Upper lobe of left lung (tissue), 6 donors: Measurements from ENCODE around the gene DYNLT2. TPM values are rescaled to one million over a fixed set of nuclear protein-coding genes. Genes with fewer than 3 reads are reported as not detected.
A peak's percentile ranks its signal among the peaks of the same experiment; 100 is the strongest.

Experiments
- ATAC-seq, 2 donors: fragments of 200-7000 bp; cut with Tn5 transposase; one replicate each; pipeline ENCODE4 v1.9.1; 2022; ENCODE audit warnings: mild to moderate bottlenecking in 2 of 2, moderate library complexity in 2 of 2; ENCODE audit not compliant: low FRiP score in 2 of 2
- DNase-seq, 2 donors: peaks; one replicate each; pipeline ENCODE4 v3.0.0-alpha.2; 2019 to 2020
- H3K27ac ChIP-seq, 4 donors: fragments of 200-600 bp; sonication (generic); one replicate each; pipeline ENCODE4 v1.5.1; 2016 to 2019
- H3K27me3 ChIP-seq, 4 donors: fragments of 200-600 bp; sonication (generic); one replicate each; pipeline ENCODE4 v1.5.1; 2017 to 2019
- H3K36me3 ChIP-seq, 4 donors: fragments of 200-600 bp; sonication (generic); one replicate each; pipeline ENCODE4 v1.5.1; 2016 to 2019
- H3K4me1 ChIP-seq, 4 donors: fragments of 200-600 bp; sonication (generic); one replicate each; pipeline ENCODE4 v1.5.1; 2018 to 2019
- H3K4me3 ChIP-seq, 4 donors: fragments of 200-600 bp; sonication (generic); one replicate each; pipeline ENCODE4 v1.5.1; 2017 to 2019; ENCODE audit warnings: mild to moderate bottlenecking in 2 of 4, moderate library complexity in 1 of 4
- H3K9me3 ChIP-seq, 4 donors: fragments of 200-600 bp; sonication (generic); one replicate each; pipeline ENCODE4 v1.5.1; 2018 to 2019
- EP300 ChIP-seq, 4 donors: sonication (generic); formaldehyde crosslinking; IDR thresholded peaks; one replicate each; pipeline ENCODE4 v1.5.1; 2017; ENCODE audit warnings: antibody characterized with exemption in 4 of 4, control low read depth in 2 of 4
- POLR2A ChIP-seq, 4 donors: fragments of 450-650 bp; IDR thresholded peaks; one replicate each; pipeline ENCODE4 v1.5.1; 2016 to 2017; ENCODE audit warnings: antibody characterized with exemption in 4 of 4, mild to moderate bottlenecking in 2 of 4
- POLR2AphosphoS5 ChIP-seq, 2 donors: sonication (generic); formaldehyde crosslinking; IDR thresholded peaks; one replicate each; pipeline ENCODE4 v1.5.1; 2017; ENCODE audit warnings: antibody characterized with exemption in 2 of 2
- WGBS, 2 donors: methylation state at CpG; one replicate each; pipeline ENCODE4 v1.1.5; 2017 to 2018; 5-methylcytosine and 5-hydroxymethylcytosine counted together
- total RNA-seq, 6 donors: library from RNA; depleted of rRNA in 4 of 6; stranded (reverse); fragments of >200 nt in 4 of 6; gene quantifications; one replicate each; pipeline versions ENCODE4 v1.1.0 to v1.2.1, GENCODE V29; 2016 to 2021
- TF ChIP-seq, protein P1 (sequence below), 6 experiments: fragments of 450-650 bp in 4 of 6; fragments of 200-600 bp in 2 of 6; sonication (generic) in 2 of 6; IDR thresholded peaks; one replicate each; pipeline ENCODE4 v1.5.1; 2016 to 2019; ENCODE audit warnings: antibody characterized with exemption in 6 of 6
- donor health status: DM: no; HTN: no; CAD: no; lungs with moderate emphysema.
- donor health status: DM: no; HTN: yes; CAD: no; lungs with severe emphysema.

The DYNLT2 gene
- total RNA-seq, 6 donors from 2014 or later = 0.89 to 6.3 (median 1.2) TPM

DNA sequence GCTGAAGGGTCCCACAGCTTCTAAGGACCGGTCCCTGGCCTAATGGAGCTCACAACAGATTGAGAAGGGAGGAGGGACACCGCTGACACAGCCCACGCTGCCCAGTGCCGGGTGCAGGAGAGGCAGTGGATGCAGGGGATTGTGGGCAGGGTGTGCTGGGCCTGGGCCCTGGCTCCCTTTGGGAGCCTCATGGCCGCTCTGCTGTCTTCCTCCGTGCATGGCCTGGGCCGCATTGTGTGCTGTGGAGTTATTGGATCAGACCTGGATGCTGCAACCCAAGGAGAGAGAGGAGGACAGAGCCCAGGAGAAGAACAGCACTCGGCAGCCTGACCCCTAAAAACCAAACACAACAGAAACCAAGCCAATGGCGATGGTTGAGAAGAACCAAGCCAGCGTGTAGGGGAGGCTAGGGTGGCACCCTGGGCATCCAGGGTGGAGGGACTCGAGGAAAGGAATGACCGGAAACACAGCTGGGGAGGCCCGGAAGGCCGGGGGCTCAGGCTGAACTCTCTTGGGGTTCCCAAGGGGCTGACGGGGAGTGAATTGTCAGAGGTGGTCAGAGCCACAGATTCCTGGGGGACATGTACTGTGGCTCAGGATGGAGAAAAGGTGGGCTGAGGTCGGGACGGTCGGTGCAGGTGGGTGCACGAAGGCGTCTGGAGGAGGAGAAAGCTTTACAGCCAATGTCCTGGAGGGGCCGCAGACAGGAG lies 41.1 kb upstream of the DYNLT2 start:
- no peak for DNase-seq
- WGBS, 2 donors = 91 to 92% methylated on average over 21 of the region's 21 CpGs

DNA sequence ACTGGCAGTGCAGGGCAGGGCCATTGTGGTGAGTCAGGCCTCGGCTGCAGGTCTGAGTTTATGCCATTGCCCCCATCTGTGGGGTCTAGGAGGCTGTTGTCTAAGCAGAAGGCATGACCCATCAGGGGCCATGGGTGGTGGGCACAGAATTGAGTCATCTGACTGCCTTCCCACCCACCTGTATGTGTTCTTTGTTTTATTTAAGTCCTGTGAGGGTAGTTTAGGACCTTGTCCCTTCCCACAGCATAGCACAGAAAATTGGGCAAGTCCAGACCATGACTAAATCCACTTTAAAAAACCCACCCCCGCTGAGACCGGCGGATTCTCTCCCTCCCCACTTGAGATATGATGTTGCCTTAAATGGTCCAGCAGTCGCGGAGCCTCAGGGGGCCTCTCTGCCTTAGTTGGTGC lies 40.4 kb upstream of the DYNLT2 start:
- Histone ChIP-seq H3K4me3 (no peak overlapping the region), H3K27me3 (no peaks in the 10 kb centered on the region), H3K36me3 (no peaks in the 10 kb centered on the region), H3K27ac (no peak overlapping the region), H3K9me3 (no peaks in the 10 kb centered on the region), H3K4me1 (peaks cover 14 to 17% (median 15%) of the 10 kb centered on the region in 4 donors)
- DNase-seq = no peak
- 64 to 72% methylated on average over 6 of the region's 6 CpGs for WGBS, 2 donors
- TF ChIP-seq POLR2AphosphoS5 (IDR thresholded peaks at IDR 0.05) (no peak), EP300 (IDR thresholded peaks at IDR 0.05) (no peak), POLR2A (IDR thresholded peaks at IDR 0.05) (no peak)
- TF ChIP-seq, protein P1, sequence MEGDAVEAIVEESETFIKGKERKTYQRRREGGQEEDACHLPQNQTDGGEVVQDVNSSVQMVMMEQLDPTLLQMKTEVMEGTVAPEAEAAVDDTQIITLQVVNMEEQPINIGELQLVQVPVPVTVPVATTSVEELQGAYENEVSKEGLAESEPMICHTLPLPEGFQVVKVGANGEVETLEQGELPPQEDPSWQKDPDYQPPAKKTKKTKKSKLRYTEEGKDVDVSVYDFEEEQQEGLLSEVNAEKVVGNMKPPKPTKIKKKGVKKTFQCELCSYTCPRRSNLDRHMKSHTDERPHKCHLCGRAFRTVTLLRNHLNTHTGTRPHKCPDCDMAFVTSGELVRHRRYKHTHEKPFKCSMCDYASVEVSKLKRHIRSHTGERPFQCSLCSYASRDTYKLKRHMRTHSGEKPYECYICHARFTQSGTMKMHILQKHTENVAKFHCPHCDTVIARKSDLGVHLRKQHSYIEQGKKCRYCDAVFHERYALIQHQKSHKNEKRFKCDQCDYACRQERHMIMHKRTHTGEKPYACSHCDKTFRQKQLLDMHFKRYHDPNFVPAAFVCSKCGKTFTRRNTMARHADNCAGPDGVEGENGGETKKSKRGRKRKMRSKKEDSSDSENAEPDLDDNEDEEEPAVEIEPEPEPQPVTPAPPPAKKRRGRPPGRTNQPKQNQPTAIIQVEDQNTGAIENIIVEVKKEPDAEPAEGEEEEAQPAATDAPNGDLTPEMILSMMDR (IDR thresholded peaks at IDR 0.05) = no peak
- no peak for ATAC-seq

More for the DNA sequence above, 41.1 kb upstream of the DYNLT2 start:
- no peak for ATAC-seq
- no peaks in the 10 kb centered on the region for H3K27me3 ChIP-seq
- H3K4me3 ChIP-seq = no peak overlapping the region
- peaks cover 14 to 17% (median 15%) of the 10 kb centered on the region in 4 donors for H3K4me1 ChIP-seq
- H3K9me3 ChIP-seq = no peaks in the 10 kb centered on the region
- no peaks in the 10 kb centered on the region for H3K36me3 ChIP-seq
- no peak overlapping the region for H3K27ac ChIP-seq
- TF ChIP-seq POLR2A (IDR thresholded peaks at IDR 0.05) = no peak
- TF ChIP-seq, protein P1 (IDR thresholded peaks at IDR 0.05) = no peak
- TF ChIP-seq POLR2AphosphoS5 (IDR thresholded peaks at IDR 0.05) = no peak
- TF ChIP-seq EP300 (IDR thresholded peaks at IDR 0.05) = no peak

DNA sequence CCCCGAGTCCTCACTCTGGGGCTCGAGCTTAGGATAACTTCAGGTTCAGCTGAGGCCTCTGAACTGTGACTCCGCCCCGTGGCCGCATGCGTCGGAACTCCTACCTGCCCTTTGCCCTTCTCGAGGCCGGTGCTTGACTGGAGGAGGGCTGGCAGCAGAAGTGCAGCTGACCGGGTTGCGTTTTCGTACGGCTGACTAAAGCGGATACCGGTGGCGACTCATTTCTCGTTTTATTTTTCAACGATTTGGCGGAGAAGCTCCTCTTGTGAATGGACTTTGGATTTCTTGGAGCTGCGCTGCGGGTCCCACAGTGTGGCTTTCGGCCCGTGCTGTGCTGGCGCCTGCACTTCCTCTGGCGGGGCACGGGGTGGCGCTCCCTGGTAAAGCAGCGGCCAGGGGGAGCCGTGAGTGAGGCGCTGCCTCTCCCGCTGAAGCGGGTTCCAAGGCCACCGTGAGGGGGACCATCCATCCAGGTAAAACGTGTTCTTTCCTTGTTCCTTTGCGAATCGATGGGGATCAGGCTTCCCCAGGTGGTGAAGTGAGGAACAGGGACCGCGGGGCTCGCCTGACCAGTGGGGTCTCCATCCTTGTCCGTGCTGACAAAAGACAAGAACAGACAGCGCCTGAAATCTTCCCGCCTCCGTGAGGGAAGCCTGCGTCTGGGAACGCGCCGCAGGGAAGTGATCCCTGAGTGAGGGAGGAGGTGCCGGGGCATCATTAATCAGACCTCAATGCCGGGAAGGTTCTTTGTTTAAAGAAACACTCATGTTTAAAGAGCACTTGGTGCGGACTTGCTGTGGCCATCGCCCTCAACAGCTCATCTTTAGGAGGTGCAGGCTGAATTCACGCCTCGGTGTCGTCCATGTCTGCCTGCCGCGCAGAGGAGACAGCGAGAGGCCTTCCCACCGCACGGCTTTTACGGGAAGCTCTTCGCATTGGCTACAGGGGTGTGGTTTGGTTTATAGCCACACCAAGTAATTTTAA lies 38.9 kb upstream of the DYNLT2 start:
- WGBS, 2 donors = 1% methylated on average over 25 to 61 of the region's 61 CpGs
- H3K4me3 ChIP-seq = peak overlapping the region in 3 of 4 donors; percentile 23 to 54 (median 52)
- peak overlapping the region; percentile 24 to 61 (median 37) for H3K27ac ChIP-seq
- peaks cover 14 to 17% (median 15%) of the 10 kb centered on the region in 4 donors for H3K4me1 ChIP-seq
- no peaks in the 10 kb centered on the region for H3K9me3 ChIP-seq
- TF ChIP-seq POLR2A (IDR thresholded peaks at IDR 0.05) (no peak), POLR2AphosphoS5 (IDR thresholded peaks at IDR 0.05) (no peak), EP300 (IDR thresholded peaks at IDR 0.05) (no peak)
- TF ChIP-seq, protein P1 (IDR thresholded peaks at IDR 0.05) = peak; percentile 94 to 98 (median 96)
- no peaks in the 10 kb centered on the region for H3K36me3 ChIP-seq
- no peaks in the 10 kb centered on the region for H3K27me3 ChIP-seq
- ATAC-seq (peak; percentile 94 to 97), DNase-seq (peak; percentile 75 to 90)

DNA sequence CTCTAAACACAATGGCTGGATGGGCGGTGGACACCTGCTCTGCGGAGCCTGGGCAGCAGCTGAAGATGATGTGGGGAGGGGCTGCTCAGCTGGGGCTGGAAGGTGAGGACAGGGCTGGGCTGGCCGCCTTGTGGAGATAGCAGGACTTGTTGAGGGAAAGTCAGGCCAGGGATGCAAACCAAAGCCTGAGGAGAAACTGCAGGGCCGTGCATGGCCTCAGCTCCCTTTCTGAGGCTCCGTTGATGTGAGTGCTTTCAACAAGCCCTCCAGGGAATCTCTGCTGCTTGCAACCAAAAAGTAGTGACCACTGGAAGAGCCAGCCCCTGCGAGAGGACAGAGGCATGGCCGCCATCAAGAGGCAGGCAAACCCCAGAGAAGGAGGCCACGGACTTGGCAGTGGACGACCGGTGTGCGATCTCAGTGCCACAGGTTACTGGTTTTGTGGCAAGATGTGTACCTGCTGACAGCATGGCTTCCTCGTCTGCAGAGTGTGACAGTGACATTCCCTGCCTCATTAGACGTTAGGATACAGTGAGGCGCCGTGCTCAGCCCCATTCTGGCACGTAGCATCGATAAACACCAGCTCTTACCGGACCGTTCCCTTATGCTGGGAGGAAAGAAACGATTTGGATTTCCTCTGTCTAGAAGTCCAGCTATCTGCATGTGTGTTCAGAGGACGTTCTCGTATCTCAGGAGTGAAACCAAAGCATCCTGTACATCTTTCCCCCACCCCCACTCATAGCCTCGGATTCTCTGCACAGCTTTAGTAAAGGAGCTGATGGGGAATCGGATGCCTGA lies 38.0 kb upstream of the DYNLT2 start:
- ATAC-seq (no peak), DNase-seq (no peak)
- Histone ChIP-seq H3K27me3 (no peaks in the 10 kb centered on the region), H3K27ac (no peak overlapping the region), H3K4me1 (peaks cover 14 to 17% (median 15%) of the 10 kb centered on the region in 4 donors), H3K4me3 (peak overlapping the region in 3 of 4 donors; percentile 23 to 54 (median 52)), H3K9me3 (no peaks in the 10 kb centered on the region), H3K36me3 (no peaks in the 10 kb centered on the region)
- 58 to 68% methylated on average over 18 to 24 of the region's 24 CpGs for WGBS, 2 donors
- TF ChIP-seq POLR2A (IDR thresholded peaks at IDR 0.05) = no peak
- no peak for TF ChIP-seq POLR2AphosphoS5 (IDR thresholded peaks at IDR 0.05)
- TF ChIP-seq EP300 (IDR thresholded peaks at IDR 0.05) = no peak
- TF ChIP-seq, protein P1 (IDR thresholded peaks at IDR 0.05) = no peak
